Activated T-helper 1 cell treated with Interleukin-2 at 50 U/mL for 16 hours (primary cell): ENCODE data around the gene LRRC42.

Experiments used
- DNase-seq: peaks from one replicate; pipeline ENCODE4 v3.0.0-alpha.2; 2020; ENCODE audit warnings: low read depth

Gene LRRC42

GRCh38 chr1:53942127-53942957 lies 3.8 kb upstream of the LRRC42 start:
- DNase-seq: no peak

- no peak for DNase-seq
Observed at GRCh38 chr1:53943090-53943489, 3.1 kb upstream of the LRRC42 start.

GRCh38 chr1:53943490-53944043 lies 2.6 kb upstream of the LRRC42 start:
- no peak for DNase-seq

- no peak for DNase-seq
Observed at GRCh38 chr1:53944469-53945182, 1.5 kb upstream of the LRRC42 start.

- DNase-seq: no peak
Observed at GRCh38 chr1:53945183-53945432, 1.0 kb upstream of the LRRC42 start.

- DNase-seq: peak; percentile 98
Observed at GRCh38 chr1:53945433-53946251, 508 bp upstream of the LRRC42 start, which contains the start of gene IFT25. Gene IFT25, minus strand, starts transcription at chr1:53945699. Its CDS starts 5,617 bp downstream, at chr1:53940082.

- no peak for DNase-seq
Observed at GRCh38 chr1:53947172-53947907, 1.2 kb downstream of the LRRC42 start.

GRCh38 chr1:53948291-53948690 lies 2.1 kb downstream of the LRRC42 start:
- DNase-seq: no peak

GRCh38 chr1:53949023-53949990 lies 3.2 kb downstream of the LRRC42 start:
- no peak for DNase-seq

- DNase-seq: no peak
Observed at GRCh38 chr1:53951697-53952096, 5.5 kb downstream of the LRRC42 start.

GRCh38 chr1:53954128-53954527 lies 8.0 kb downstream of the LRRC42 start:
- no peak for DNase-seq

GRCh38 chr1:53956308-53957168 lies 10.4 kb downstream of the LRRC42 start:
- DNase-seq: no peak

- no peak for DNase-seq
Observed at GRCh38 chr1:53957194-53957818, 11.2 kb downstream of the LRRC42 start.

- no peak for DNase-seq
Observed at GRCh38 chr1:53959664-53960250, 13.6 kb downstream of the LRRC42 start.

- DNase-seq: no peak
Observed at GRCh38 chr1:53962395-53962794, 16.2 kb downstream of the LRRC42 start.

- DNase-seq: no peak
Observed at GRCh38 chr1:53963460-53963859, 17.3 kb downstream of the LRRC42 start.

GRCh38 chr1:53964109-53964508 lies 18.0 kb downstream of the LRRC42 start:
- no peak for DNase-seq

- no peak for DNase-seq
Observed at GRCh38 chr1:53966794-53967193, 20.6 kb downstream of the LRRC42 start.
